GM18498 (cell line): ENCODE measurements around the gene GUCY1B1.

ENCODE experiments used
- ATAC-seq: cut with Tn5 transposase; IDR thresholded peaks from one replicate; pipeline ENCODE4 v1.9.1; 2021; ENCODE audit warnings: mild to moderate bottlenecking, moderate library complexity; ENCODE audit not compliant: unreplicated experiment

GUCY1B1 gene

DNA sequence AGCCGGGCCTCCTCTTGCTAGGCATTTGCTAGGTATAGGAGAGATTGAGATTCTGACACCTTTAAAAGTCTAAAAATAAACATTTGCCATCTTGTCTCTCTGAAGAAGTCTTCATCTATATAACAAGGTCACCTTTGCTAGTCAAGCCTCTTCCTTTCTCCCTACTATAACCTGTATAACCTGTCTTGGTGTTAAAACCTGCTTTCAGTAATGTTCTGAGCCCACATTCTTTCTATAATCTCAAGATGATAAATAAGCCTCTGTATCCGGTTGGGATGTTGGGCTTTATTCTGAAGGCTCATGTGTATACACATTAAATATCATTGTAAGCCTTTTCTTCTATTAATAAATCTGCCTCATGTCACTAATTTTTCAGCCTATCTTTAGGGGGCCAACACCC lies 97.1 kb downstream of the GUCY1B1 start:
- ATAC-seq, result no peak
